Kidney (tissue), 2 donors: ENCODE data around the gene RASGRP2. TPM values are rescaled to one million over a fixed set of nuclear protein-coding genes. Genes with fewer than 3 reads are reported as not detected.

ENCODE experiments used
- polyA plus RNA-seq: library from polyadenylated mRNA; stranded (reverse); fragments of 350-450 nt; fragmentation: Illumina TruSeq; extraction: RNeasy Lipid Tissue Mini Kit (QIAGEN cat#74804); gene quantifications from one replicate; pipeline ENCODE4 v1.2.3, GENCODE V29; 2014; ENCODE audit warnings: low read depth, low replicate concordance; ENCODE audit not compliant: insufficient read depth
- total RNA-seq: library from RNA; stranded (reverse); fragmentation: NEBNext Ultra II Directional; extraction: Animal tissue kit (Norgen Biotek cat#: 25700); gene quantifications from one replicate; pipeline ENCODE4 v1.2.1, GENCODE V29; 2021
- donor health status: DM: yes; HTN: yes; CAD: no.

RASGRP2 gene
- total and polyA plus RNA-seq, 2 donors from 2014 or later = 14.1 to 42.6 TPM

Other genes with a start within 250 kb of the RASGRP2 start
- gene SLC22A11, start 188.2 kb downstream of the RASGRP2 start, total RNA-seq = 9.4 TPM
- gene SLC22A11, start 188.2 kb downstream of the RASGRP2 start, polyA plus RNA-seq = 105 TPM
- 5.3 TPM for gene SLC22A12, start 152.9 kb downstream of the RASGRP2 start, total RNA-seq
- 85.9 TPM for gene SLC22A12, start 152.9 kb downstream of the RASGRP2 start, polyA plus RNA-seq
- 13.3 TPM for gene NRXN2, start 20.9 kb downstream of the RASGRP2 start, total RNA-seq
- gene NRXN2, start 20.9 kb downstream of the RASGRP2 start, polyA plus RNA-seq = 22.0 TPM
- 8.6 TPM for gene PYGM, start 15.8 kb upstream of the RASGRP2 start, total RNA-seq
- gene PYGM, start 15.8 kb upstream of the RASGRP2 start, polyA plus RNA-seq = 2.5 TPM
- gene SF1, start 34.4 kb upstream of the RASGRP2 start, total RNA-seq = 320 TPM
- gene SF1, start 34.4 kb upstream of the RASGRP2 start, polyA plus RNA-seq = 87.5 TPM
- gene MAP4K2, start 59.1 kb upstream of the RASGRP2 start, total RNA-seq = 12.5 TPM
- gene MAP4K2, start 59.1 kb upstream of the RASGRP2 start, polyA plus RNA-seq = 15.4 TPM
- 20.9 TPM for gene MEN1, start 66.4 kb upstream of the RASGRP2 start, total RNA-seq
- gene MEN1, start 66.4 kb upstream of the RASGRP2 start, polyA plus RNA-seq = 24.0 TPM
- 20.7 TPM for gene CDC42BPG, start 100.5 kb upstream of the RASGRP2 start, total RNA-seq
- 4.5 TPM for gene CDC42BPG, start 100.5 kb upstream of the RASGRP2 start, polyA plus RNA-seq
- 76.1 TPM for gene EHD1, start 134.5 kb upstream of the RASGRP2 start, total RNA-seq
- gene EHD1, start 134.5 kb upstream of the RASGRP2 start, polyA plus RNA-seq = 48.9 TPM
- gene ATG2A, start 173.1 kb upstream of the RASGRP2 start, total RNA-seq = 26.9 TPM
- 16.8 TPM for gene ATG2A, start 173.1 kb upstream of the RASGRP2 start, polyA plus RNA-seq
- gene PPP2R5B, start 180.5 kb upstream of the RASGRP2 start, total RNA-seq = 21.2 TPM
- gene PPP2R5B, start 180.5 kb upstream of the RASGRP2 start, polyA plus RNA-seq = 16.8 TPM
- not detected for gene GPHA2, start 191.8 kb upstream of the RASGRP2 start, total RNA-seq
- 0.99 TPM for gene GPHA2, start 191.8 kb upstream of the RASGRP2 start, polyA plus RNA-seq
- gene MAJIN, start 228.0 kb upstream of the RASGRP2 start, total RNA-seq = not detected
- gene MAJIN, start 228.0 kb upstream of the RASGRP2 start, polyA plus RNA-seq = 0.80 TPM